ENCODE data around the gene COL7A1.
"Not testable (repeated sequence)": the region's sequence is repeated elsewhere in the genome, so short reads cannot be mapped to it uniquely, and the experiment has no call there.

COL7A1 gene

DNA sequence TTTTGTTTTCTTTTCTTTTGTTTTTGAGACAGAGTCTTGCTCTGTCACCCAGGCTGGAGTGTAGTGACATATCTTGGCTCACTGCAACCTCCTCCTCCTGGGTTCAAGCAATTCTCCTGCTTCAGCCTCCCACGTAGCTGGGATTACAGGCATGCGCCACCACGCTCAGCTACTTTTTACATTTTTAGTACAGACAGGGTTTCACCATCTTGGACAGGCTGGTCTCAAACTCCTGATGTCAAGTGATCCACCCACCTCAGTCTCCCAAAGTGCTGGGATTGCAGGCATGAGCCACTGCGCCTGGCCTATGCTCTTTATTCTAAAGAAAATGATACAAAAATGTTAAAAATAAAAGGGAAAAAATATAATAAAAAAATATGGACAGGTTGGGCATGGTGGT is 64.4 kb downstream of the COL7A1 start:
- CTCF ChIA-PET: interaction anchor here (0.6 to 2.5 kb wide), 2 partner anchors 19 to 32 kb away, joined by 3 to 11 read pairs; no protein-coding TSS in a partner anchor
- H3K27me3 ChIP-seq (replicated peaks in 2 of 5; ENCODE audit: control insufficient read depth in 4 of 5, insufficient read depth in 5 of 5, low read length in 4 of 5); H3K36me3 ChIP-seq (ENCODE audit: control insufficient read depth in 4 of 4, insufficient read depth in 4 of 4, low read length in 3 of 4); H3K4me3 ChIP-seq (ENCODE audit: control insufficient read depth in 1 of 7, extremely low read depth in 1 of 7, insufficient read depth in 4 of 7, low read depth in 2 of 7, low read length in 6 of 7); DNase-seq; H3K9me3 ChIP-seq (ENCODE audit: control extremely low read depth in 1 of 5, control insufficient read depth in 4 of 5, insufficient read depth in 2 of 5, low read depth in 1 of 5, low read length in 4 of 5); H3K27ac ChIP-seq (ENCODE audit: insufficient read depth in 1 of 2, low read depth in 1 of 2, low read length in 2 of 2, poor library complexity in 1 of 2, severe bottlenecking in 2 of 2); POLR2A ChIA-PET: not testable (repeated sequence)
- 96% methylated on average over 3 of the region's 4 CpGs for WGBS (ENCODE audit: insufficient coverage)
- peaks cover 0 to 17% (median 0%) of the 10 kb centered on the region in 4 experiments for H3K4me1 ChIP-seq (ENCODE audit: control extremely low read depth in 1 of 4, control insufficient read depth in 4 of 4, insufficient read depth in 4 of 4, low read length in 3 of 4)

DNA sequence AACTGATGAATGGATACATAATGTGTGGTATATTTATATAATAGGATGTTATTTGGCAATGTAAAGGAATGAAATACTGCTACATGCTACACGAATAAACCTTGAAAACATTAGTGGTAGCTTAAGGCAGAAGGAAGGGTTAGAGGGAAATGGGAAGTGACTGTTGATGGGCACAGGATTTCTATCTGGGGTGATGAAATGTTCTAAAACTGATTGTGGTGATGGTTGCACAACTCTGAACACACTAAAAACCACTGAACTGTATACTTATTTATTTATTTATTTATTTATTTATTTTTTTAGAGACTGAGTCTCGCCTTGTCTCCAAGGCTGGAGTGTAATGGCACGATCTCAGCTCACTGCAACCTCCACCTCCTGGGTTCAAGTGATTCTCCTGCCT is 66.4 kb downstream of the COL7A1 start:
- Histone ChIP-seq H3K27me3 (replicated peaks in 2 of 5; ENCODE audit: control insufficient read depth in 4 of 5, insufficient read depth in 5 of 5, low read length in 4 of 5) (no peaks in the 10 kb centered on the region), H3K9me3 (ENCODE audit: control extremely low read depth in 1 of 5, control insufficient read depth in 4 of 5, insufficient read depth in 2 of 5, low read depth in 1 of 5, low read length in 4 of 5) (no peaks in the 10 kb centered on the region), H3K4me1 (ENCODE audit: control extremely low read depth in 1 of 4, control insufficient read depth in 4 of 4, insufficient read depth in 4 of 4, low read length in 3 of 4) (peaks cover 0 to 31% (median 0%) of the 10 kb centered on the region in 4 experiments), H3K36me3 (ENCODE audit: control insufficient read depth in 4 of 4, insufficient read depth in 4 of 4, low read length in 3 of 4) (peaks cover 0 to 3% (median under 1%) of the 10 kb centered on the region in 4 experiments), H3K27ac (ENCODE audit: insufficient read depth in 1 of 2, low read depth in 1 of 2, low read length in 2 of 2, poor library complexity in 1 of 2, severe bottlenecking in 2 of 2) (no peak overlapping the region), H3K4me3 (ENCODE audit: control insufficient read depth in 1 of 7, extremely low read depth in 1 of 7, insufficient read depth in 4 of 7, low read depth in 2 of 7, low read length in 6 of 7) (no peak overlapping the region)
- 82% methylated on average over 2 of the region's 3 CpGs for WGBS (ENCODE audit: insufficient coverage)
- POLR2A ChIA-PET: interaction anchor here (0.6 kb wide), 1 partner anchor 83 kb away, joined by 3 read pairs; no protein-coding TSS in a partner anchor
- peak in 2 of 3 donors; percentile 47 to 54 for DNase-seq
- CTCF ChIA-PET: interaction anchor here (0.7 to 2.5 kb wide), 2 partner anchors 14 to 20 kb away, joined by 4 to 11 read pairs; no protein-coding TSS in a partner anchor

- Histone ChIP-seq H3K4me3 (ENCODE audit: control insufficient read depth in 1 of 7, extremely low read depth in 1 of 7, insufficient read depth in 4 of 7, low read depth in 2 of 7, low read length in 6 of 7) (no peak overlapping the region), H3K27me3 (replicated peaks in 2 of 5; ENCODE audit: control insufficient read depth in 4 of 5, insufficient read depth in 5 of 5, low read length in 4 of 5) (no peaks in the 10 kb centered on the region), H3K36me3 (ENCODE audit: control insufficient read depth in 4 of 4, insufficient read depth in 4 of 4, low read length in 3 of 4) (peaks cover 0 to 3% (median under 1%) of the 10 kb centered on the region in 4 experiments), H3K27ac (ENCODE audit: insufficient read depth in 1 of 2, low read depth in 1 of 2, low read length in 2 of 2, poor library complexity in 1 of 2, severe bottlenecking in 2 of 2) (no peak overlapping the region), H3K4me1 (ENCODE audit: control extremely low read depth in 1 of 4, control insufficient read depth in 4 of 4, insufficient read depth in 4 of 4, low read length in 3 of 4) (peaks cover 0 to 37% (median 0%) of the 10 kb centered on the region in 4 experiments), H3K9me3 (ENCODE audit: control extremely low read depth in 1 of 5, control insufficient read depth in 4 of 5, insufficient read depth in 2 of 5, low read depth in 1 of 5, low read length in 4 of 5) (no peaks in the 10 kb centered on the region)
- POLR2A ChIA-PET: no interaction called here
- no peak for DNase-seq
- CTCF ChIA-PET: interaction anchor here (2.5 kb wide), 1 partner anchor 21 kb away, joined by 11 read pairs; no protein-coding TSS in a partner anchor
- 97% methylated on average over 5 of the region's 9 CpGs for WGBS (ENCODE audit: insufficient coverage)
Observed at GRCh38 chr3:48528048-48528447, 67.1 kb downstream of the COL7A1 start.

- ChIA-PET POLR2A (interaction anchor here (0.6 kb wide), 1 partner anchor 275 kb away, joined by 3 read pairs; no protein-coding TSS in a partner anchor), CTCF (interaction anchor here (1.4 kb wide), 1 partner anchor 15 kb away, joined by 3 read pairs; no protein-coding TSS in a partner anchor)
- H3K36me3 ChIP-seq (ENCODE audit: control insufficient read depth in 4 of 4, insufficient read depth in 4 of 4, low read length in 3 of 4): peaks cover 0 to 4% (median 2%) of the 10 kb centered on the region in 4 experiments
- no peaks in the 10 kb centered on the region for H3K9me3 ChIP-seq (ENCODE audit: control extremely low read depth in 1 of 5, control insufficient read depth in 4 of 5, insufficient read depth in 2 of 5, low read depth in 1 of 5, low read length in 4 of 5)
- no peaks in the 10 kb centered on the region for H3K27me3 ChIP-seq (replicated peaks in 2 of 5; ENCODE audit: control insufficient read depth in 4 of 5, insufficient read depth in 5 of 5, low read length in 4 of 5)
- H3K4me1 ChIP-seq (ENCODE audit: control extremely low read depth in 1 of 4, control insufficient read depth in 4 of 4, insufficient read depth in 4 of 4, low read length in 3 of 4): peaks cover 0 to 40% (median 0%) of the 10 kb centered on the region in 4 experiments
- no peak overlapping the region for H3K27ac ChIP-seq (ENCODE audit: insufficient read depth in 1 of 2, low read depth in 1 of 2, low read length in 2 of 2, poor library complexity in 1 of 2, severe bottlenecking in 2 of 2)
- WGBS (ENCODE audit: insufficient coverage): 90% methylated on average over 6 of the region's 9 CpGs
- no peak overlapping the region for H3K4me3 ChIP-seq (ENCODE audit: control insufficient read depth in 1 of 7, extremely low read depth in 1 of 7, insufficient read depth in 4 of 7, low read depth in 2 of 7, low read length in 6 of 7)
- no peak for DNase-seq
Observed at GRCh38 chr3:48524970-48525369, 70.2 kb downstream of the COL7A1 start.

- 100% methylated on average over 5 of the region's 6 CpGs for WGBS (ENCODE audit: insufficient coverage)
- H3K9me3 ChIP-seq (ENCODE audit: control extremely low read depth in 1 of 5, control insufficient read depth in 4 of 5, insufficient read depth in 2 of 5, low read depth in 1 of 5, low read length in 4 of 5): no peaks in the 10 kb centered on the region
- H3K36me3 ChIP-seq (ENCODE audit: control insufficient read depth in 4 of 4, insufficient read depth in 4 of 4, low read length in 3 of 4): peaks cover 1 to 4% (median 3%) of the 10 kb centered on the region in 4 experiments
- no peaks in the 10 kb centered on the region for H3K27me3 ChIP-seq (replicated peaks in 2 of 5; ENCODE audit: control insufficient read depth in 4 of 5, insufficient read depth in 5 of 5, low read length in 4 of 5)
- no peak overlapping the region for H3K27ac ChIP-seq (ENCODE audit: insufficient read depth in 1 of 2, low read depth in 1 of 2, low read length in 2 of 2, poor library complexity in 1 of 2, severe bottlenecking in 2 of 2)
- H3K4me3 ChIP-seq (ENCODE audit: control insufficient read depth in 1 of 7, extremely low read depth in 1 of 7, insufficient read depth in 4 of 7, low read depth in 2 of 7, low read length in 6 of 7): no peak overlapping the region
- H3K4me1 ChIP-seq (ENCODE audit: control extremely low read depth in 1 of 4, control insufficient read depth in 4 of 4, insufficient read depth in 4 of 4, low read length in 3 of 4): peaks cover 0 to 53% (median 16%) of the 10 kb centered on the region in 4 experiments
- CTCF ChIA-PET: no interaction called here
- no peak for DNase-seq
- POLR2A ChIA-PET: no interaction called here
Observed at GRCh38 chr3:48521635-48522034, 73.5 kb downstream of the COL7A1 start.

DNA sequence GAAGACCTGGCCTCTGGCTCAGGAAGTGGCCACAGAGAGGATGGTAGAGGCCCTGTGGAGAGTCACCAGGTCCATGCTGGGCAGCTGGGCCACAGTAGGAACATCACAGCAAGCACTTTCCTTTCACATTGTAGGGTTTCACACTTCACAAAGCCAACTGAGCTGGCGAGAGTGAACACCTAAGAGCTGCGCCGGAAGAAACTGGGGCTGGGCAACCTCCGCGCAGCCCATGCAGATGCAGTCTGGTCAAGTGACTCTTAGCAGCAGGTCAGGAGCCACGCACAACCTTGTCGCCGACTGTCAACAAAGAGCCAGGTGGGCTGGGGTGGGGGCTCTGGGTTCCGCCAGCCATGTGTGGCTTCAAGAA is 75.9 kb downstream of the COL7A1 start:
- H3K27me3 ChIP-seq (replicated peaks in 2 of 5; ENCODE audit: control insufficient read depth in 4 of 5, insufficient read depth in 5 of 5, low read length in 4 of 5): no peaks in the 10 kb centered on the region
- ChIA-PET POLR2A (interaction anchor here (0.9 kb wide), 1 partner anchor 79 kb away, joined by 3 read pairs; the partner anchor contains the start of genes CCDC51 and TMA7), CTCF (interaction anchor here (0.6 to 2.7 kb wide), 4 partner anchors 10 to 40 kb away, joined by 3 to 10 read pairs (median 4); no protein-coding TSS in a partner anchor)
- peaks cover 0 to 57% (median 18%) of the 10 kb centered on the region in 4 experiments for H3K4me1 ChIP-seq (ENCODE audit: control extremely low read depth in 1 of 4, control insufficient read depth in 4 of 4, insufficient read depth in 4 of 4, low read length in 3 of 4)
- peaks cover 0 to 4% (median 3%) of the 10 kb centered on the region in 4 experiments for H3K36me3 ChIP-seq (ENCODE audit: control insufficient read depth in 4 of 4, insufficient read depth in 4 of 4, low read length in 3 of 4)
- no peak for DNase-seq
- H3K27ac ChIP-seq (ENCODE audit: insufficient read depth in 1 of 2, low read depth in 1 of 2, low read length in 2 of 2, poor library complexity in 1 of 2, severe bottlenecking in 2 of 2): no peak overlapping the region
- WGBS (ENCODE audit: insufficient coverage): over 99% methylated on average over 9 of the region's 9 CpGs
- H3K9me3 ChIP-seq (ENCODE audit: control extremely low read depth in 1 of 5, control insufficient read depth in 4 of 5, insufficient read depth in 2 of 5, low read depth in 1 of 5, low read length in 4 of 5): no peaks in the 10 kb centered on the region
- no peak overlapping the region for H3K4me3 ChIP-seq (ENCODE audit: control insufficient read depth in 1 of 7, extremely low read depth in 1 of 7, insufficient read depth in 4 of 7, low read depth in 2 of 7, low read length in 6 of 7)

GRCh38 chr3:48518638-48519276 is 76.4 kb downstream of the COL7A1 start:
- peak in 2 of 3 donors; percentile 70 to 80 for DNase-seq
- Histone ChIP-seq H3K9me3 (ENCODE audit: control extremely low read depth in 1 of 5, control insufficient read depth in 4 of 5, insufficient read depth in 2 of 5, low read depth in 1 of 5, low read length in 4 of 5) (no peaks in the 10 kb centered on the region), H3K36me3 (ENCODE audit: control insufficient read depth in 4 of 4, insufficient read depth in 4 of 4, low read length in 3 of 4) (peaks cover 0 to 4% (median 1%) of the 10 kb centered on the region in 4 experiments), H3K27me3 (replicated peaks in 2 of 5; ENCODE audit: control insufficient read depth in 4 of 5, insufficient read depth in 5 of 5, low read length in 4 of 5) (no peaks in the 10 kb centered on the region), H3K4me1 (ENCODE audit: control extremely low read depth in 1 of 4, control insufficient read depth in 4 of 4, insufficient read depth in 4 of 4, low read length in 3 of 4) (peaks cover 0 to 52% (median 18%) of the 10 kb centered on the region in 4 experiments), H3K27ac (ENCODE audit: insufficient read depth in 1 of 2, low read depth in 1 of 2, low read length in 2 of 2, poor library complexity in 1 of 2, severe bottlenecking in 2 of 2) (no peak overlapping the region), H3K4me3 (ENCODE audit: control insufficient read depth in 1 of 7, extremely low read depth in 1 of 7, insufficient read depth in 4 of 7, low read depth in 2 of 7, low read length in 6 of 7) (peak overlapping the region in 1 of 7 experiments; percentile 19)
- ChIA-PET POLR2A (interaction anchor here (0.9 kb wide), 1 partner anchor 78 kb away, joined by 3 read pairs; the partner anchor contains the start of genes CCDC51 and TMA7), CTCF (interaction anchor here (1.2 to 2.7 kb wide), 3 partner anchors 10 to 39 kb away, joined by 3 to 10 read pairs (median 3); no protein-coding TSS in a partner anchor)
- WGBS (ENCODE audit: insufficient coverage): 88% methylated on average over 7 of the region's 12 CpGs

All from common myeloid progenitor, CD34-positive (primary cell).